Stimulated activated CD4-positive, alpha-beta T cell treated with anti-CD3 and anti-CD28 coated beads, TNF-alpha, amount 100 ng/mL, for 48 hours (primary cell): Measurements from ENCODE around the gene BRPF1.

Experiments used
- DNase-seq, 3 donors: peaks; one replicate each; pipeline ENCODE4 v3.0.0-alpha.2; 2020; ENCODE audit warnings: low read depth in 3 of 3

The BRPF1 gene

DNA sequence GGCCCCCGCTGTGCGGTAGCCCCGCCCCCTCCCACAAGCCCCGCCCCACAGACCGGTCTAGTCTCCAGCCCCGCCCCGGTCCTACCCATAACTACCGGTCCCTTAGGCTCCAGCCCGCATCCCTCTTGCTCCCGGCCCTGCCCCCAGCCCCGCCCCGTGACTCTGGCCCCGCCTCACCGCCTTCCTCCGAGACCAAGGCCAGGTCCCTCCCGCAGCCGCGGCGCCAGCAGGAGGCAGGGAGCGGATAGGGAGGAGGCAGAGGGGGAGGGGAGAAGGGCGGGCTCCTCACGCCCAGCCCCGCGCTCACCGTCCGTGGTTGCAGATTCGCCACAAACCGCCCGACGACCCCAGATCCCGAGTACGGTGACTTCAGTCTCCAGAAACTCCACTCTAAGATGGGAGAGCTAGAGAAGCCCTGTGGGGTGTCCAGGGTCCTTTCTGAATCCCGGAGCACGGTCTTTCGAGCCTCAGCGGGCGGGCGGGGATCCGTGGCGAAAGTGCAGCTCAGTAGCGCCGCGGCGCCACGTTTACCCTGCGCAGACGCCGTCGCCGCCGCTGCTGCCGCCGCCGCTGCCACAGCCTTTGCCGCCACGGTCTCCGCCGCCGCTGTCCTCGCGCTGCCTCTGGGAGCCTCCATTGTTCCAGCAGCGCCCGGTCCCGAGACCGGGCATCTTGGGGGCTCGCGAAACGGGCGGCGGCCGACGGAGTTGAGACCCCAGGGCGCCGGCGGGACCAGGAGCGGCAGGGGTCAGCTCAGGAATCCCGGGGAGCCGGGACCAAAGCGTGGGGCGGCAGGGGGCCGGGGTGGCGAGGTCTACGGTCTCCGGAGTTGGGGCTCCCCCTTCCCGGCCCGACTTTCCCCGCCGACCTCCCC is at the start of gene BRPF1:
TSS of gene BRPF1 (plus strand) at position 530 of the 874 bp plus-strand sequence. CDS start 2,406 bp downstream, outside the sequence.
- peak; percentile 99 to 100 (median 100) for DNase-seq

- no peak for DNase-seq
Measured at GRCh38 chr3:9682096-9682495, 49.4 kb upstream of the BRPF1 start.

DNA sequence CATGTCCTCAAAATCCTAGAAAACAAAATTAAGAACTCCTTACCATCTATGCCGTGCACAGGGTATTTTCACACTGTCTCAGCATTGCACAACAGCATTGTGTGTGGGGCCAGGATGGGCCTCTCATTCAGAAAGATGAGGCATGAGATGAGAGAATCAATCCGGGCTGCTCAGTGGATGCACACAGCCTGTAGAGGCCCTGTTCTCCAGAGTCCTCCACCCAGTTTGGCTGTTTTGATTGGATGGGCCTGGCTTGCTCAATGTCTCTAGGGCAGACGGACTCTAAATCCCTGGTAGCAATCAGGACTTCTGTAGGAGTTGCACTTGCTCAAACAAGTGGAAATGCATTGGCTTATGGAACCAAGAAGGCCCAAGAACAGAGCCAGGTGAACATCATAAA is 48.1 kb upstream of the BRPF1 start:
- no peak for DNase-seq

- no peak for DNase-seq
Measured at GRCh38 chr3:9685216-9686049, 46.1 kb upstream of the BRPF1 start.

- DNase-seq = no peak
Measured at GRCh38 chr3:9686050-9686550, 45.4 kb upstream of the BRPF1 start.

GRCh38 chr3:9686703-9687102 is 44.8 kb upstream of the BRPF1 start:
- DNase-seq = no peak

- DNase-seq = no peak
Measured at GRCh38 chr3:9687514-9687913, 44.0 kb upstream of the BRPF1 start.

DNA sequence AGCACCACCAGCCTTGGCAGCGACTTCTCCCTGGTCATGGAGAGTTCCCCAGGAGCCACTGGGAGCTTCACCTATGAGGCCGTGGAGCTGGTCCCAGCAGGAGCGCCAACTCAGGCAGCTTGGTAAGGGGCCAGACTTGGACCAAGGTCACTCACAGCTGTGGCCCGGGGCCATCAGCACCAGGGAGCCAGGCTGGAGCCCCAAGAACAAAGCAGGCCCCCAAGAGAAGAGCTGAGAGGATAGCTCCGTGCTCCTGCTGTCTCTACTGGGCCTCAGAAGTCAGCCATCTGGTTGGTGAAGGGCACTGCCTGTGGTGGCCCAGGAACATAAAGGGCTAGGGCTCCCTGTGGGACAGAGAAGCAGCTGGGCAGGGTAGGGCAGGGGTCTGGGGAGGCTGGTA is 42.6 kb upstream of the BRPF1 start:
- no peak for DNase-seq

DNA sequence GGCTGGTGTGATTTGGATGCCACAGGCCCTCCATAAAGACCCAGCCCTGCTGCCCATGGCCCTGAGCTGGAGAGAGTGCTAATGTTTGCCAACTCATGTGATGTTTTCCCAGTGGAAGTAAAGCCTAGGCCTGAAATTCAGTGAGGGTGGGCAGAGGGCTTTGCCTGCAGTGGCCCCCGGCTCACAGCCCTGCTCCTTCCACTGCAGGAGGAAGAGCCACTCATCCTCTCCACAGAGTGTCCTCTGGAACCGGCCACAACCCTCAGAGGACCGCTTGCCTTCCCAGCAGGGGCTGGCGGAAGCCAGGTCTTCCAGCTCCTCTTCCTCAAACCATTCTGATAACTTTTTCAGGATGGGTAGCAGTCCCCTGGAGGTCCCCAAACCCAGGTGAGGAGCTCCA is 41.8 kb upstream of the BRPF1 start:
- DNase-seq = no peak

GRCh38 chr3:9690451-9691450 is 40.8 kb upstream of the BRPF1 start:
- DNase-seq = no peak

DNA sequence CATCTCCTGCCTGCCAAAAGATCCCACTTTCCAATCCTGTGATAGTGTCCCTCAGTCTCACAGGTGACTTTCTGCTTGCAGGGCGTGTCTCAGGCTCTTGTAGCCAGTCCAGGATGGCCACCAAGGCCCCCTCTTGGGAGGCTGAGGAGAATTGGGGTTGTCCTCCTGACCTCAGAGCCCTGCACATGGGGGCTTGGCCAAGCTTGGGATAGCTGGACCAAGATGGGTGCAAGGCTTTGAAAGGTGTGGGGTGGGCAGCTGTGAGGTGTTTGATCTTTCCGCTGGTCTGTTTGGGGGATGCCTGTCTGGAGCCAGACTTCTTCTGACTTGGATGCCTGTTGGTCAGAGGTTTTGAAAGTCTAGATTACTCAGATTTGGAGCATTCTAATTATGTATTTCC is 39.9 kb upstream of the BRPF1 start:
- no peak for DNase-seq

DNA sequence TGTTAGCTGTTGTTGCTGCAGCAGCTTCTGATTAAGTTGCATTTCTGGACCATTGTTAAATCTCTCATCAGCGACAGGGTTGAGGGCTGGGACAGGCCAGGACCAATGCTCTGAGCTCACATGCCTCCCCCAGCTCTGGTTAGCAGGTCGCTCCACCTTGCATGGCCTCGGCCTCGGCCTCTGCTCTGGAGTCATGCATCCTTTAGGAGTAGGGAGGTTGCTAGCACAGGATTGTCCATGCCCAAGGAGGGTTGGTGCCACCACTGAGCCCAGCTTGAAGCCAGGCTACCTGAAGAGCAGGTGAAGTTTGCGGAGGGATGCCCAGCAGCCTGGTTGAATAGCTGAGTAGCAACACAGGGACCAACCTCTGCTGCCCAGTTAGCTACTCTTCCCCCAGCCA is 39.1 kb upstream of the BRPF1 start:
- no peak for DNase-seq

DNA sequence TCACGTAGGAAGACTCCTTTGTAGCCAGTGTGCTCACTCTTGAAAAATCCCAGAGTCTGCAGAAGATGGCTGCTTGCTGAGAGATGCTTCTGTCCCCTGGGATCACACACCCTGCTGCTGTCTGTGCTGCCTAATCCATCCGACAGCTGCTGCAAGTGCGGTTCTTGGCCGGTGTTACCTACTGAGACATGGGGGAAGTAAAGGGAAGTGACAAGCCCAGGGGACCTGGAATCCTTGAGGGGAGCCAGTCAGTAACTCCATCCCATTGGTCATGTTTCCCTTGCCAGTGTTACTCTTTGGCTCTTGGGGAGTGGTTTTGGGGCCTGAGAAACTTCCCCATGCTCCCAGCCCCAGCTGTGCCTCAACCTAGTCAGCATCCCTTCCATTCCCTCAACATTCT is 36.2 kb upstream of the BRPF1 start:
- no peak for DNase-seq

GRCh38 chr3:9695746-9696145 is 35.8 kb upstream of the BRPF1 start:
- no peak for DNase-seq

DNA sequence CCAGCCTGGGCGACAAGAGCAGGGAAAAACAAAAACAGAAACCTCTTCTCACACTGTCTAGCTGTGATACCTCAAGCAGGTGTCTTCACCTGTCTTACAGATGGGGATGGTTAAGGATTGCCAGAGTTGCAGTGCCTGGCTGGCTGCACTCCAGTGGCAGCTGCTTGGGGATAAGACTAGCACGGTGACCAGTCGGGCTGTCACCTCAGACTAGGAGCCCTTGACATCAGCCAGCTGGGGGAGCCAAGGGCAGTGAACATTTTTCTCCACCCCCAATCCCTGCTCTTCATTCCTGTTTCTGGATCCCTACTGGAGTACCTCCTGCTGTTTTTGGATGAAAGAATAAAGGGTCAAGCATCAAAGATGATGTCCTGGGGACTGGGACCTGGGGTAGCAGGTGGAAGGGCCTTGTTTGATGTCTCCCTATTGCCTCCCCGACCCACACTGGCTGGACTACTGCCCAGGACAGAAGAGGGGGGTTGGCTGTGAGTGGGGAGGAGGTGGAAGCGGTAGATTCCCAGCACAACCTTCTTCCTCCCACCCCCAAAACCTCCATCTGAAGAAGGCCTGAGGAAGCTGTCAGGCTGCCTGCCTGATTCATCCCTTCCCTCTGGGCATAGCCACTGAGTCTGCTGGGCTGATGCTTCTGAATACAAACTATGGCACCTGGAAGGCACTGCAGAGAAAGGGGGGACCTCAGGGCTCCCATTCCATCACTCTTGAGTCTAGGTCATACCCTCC is 34.9 kb upstream of the BRPF1 start:
- DNase-seq = no peak

DNA sequence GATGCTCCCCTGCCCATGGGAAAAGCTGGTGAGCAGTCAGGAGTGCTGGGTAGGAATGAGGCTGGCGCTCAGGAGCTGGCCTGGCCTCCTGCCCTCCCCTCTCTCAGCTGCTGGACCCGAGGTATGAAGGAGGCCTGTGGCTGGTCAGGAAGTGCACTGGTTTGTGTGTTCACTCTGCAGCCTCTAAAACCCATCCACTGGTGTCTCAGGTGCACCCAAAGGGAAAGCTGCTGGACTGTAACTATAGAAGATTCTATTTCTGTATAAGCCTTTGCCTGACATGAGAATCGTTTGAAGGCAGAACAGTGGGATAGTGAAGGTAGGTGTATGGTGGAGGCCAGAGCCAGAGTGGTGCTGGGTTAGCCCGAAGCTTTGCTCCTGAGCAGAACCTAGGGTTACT is 33.6 kb upstream of the BRPF1 start:
- DNase-seq = no peak

DNA sequence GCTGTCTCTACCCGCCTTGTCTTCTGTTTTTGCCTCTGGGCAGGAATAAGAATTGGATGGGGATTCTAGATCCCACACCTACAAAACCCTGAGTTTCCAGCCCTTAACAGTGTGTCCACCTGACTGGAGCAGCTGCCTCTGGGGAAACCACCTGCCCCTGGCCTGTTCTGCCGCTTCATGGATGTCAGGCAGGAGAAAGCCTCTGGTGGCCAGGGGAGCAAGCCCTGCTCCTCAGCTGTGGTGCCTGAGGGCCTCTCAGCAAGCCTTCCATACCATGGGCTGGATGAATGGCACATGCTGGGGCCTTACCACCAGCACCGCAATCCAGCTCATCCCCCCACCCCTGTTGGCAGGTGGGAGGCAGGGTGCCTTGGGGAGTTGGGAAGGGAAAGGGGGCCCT is 33.2 kb upstream of the BRPF1 start:
- no peak for DNase-seq

DNA sequence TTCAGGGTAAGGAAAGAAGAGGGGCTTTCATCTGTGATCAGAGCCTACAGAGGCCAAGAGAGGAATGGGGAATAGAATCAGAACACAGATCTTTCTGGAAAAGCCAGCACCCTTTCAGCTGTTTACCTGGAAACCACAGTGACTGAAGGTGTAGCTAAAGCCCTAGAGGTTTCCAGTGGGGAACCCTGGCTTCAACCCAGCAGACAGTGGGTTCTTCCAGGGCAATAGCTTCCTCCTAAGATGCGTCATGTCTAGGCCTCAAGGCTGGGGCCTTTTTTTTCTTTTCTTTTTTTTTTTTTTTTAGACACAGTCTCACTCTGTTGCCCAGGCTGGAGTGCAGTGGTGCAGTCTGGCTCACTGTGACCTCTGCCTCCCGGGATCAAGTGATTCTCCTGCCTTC is 31.0 kb upstream of the BRPF1 start:
- no peak for DNase-seq

DNA sequence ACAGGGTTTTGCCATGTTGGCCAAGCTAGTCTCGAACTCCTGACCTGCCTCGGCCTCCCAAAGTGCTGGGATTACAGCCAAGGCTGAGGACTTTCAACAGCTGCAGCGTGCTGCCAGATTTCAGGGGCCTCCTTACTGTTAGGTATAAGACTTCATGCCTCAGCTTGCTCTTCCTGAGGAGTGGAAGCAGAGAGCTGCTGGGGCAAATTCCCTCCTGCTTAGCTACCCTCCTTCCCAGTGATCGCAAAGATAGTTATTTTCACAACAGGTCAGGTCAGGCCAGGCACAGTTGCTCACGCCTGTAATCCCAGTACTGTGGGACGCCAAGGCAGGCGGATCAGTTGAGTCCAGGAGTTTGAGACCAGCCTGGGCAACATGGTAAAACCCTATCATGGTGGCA is 30.5 kb upstream of the BRPF1 start:
- DNase-seq = no peak

DNA sequence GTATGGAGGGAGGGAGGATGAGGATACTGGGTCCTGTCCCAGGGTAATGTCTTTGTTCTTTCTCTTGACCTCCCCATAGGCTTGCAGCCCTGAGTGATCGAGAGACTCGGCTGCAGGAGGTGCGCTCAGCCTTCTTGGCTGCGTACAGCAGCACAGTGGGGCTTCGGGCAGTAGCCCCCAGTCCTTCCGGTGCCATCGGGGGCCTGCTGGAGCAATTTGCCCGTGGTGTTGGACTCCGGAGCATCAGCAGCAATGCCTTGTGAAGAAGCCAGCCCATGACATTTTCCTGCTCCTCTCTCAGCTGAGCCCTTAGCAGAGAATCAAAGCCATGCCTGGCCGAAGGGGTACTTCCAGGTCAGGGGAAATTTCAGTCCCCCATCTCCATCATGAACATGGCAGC is 29.8 kb upstream of the BRPF1 start:
- no peak for DNase-seq

DNA sequence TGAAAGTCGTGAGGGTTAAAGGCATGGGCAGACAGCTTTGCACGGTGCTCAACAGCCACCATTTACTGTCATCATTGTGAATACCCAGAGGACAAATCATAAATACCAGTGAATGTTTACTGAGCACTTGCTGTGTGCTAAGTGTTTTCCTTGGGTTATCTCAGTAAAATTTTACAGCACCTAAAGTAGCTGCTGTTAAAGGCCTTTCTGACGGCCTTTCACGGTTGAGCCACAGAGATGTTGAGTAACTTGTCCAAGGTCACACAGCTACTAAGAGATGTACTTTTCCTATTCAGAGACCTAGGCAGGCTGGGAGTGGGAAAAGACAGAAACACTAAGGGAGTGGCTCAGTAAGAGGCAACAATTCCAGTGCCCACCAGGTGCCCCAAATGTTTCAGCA is 28.3 kb upstream of the BRPF1 start:
- DNase-seq = no peak
